WTC11 (cell line): ENCODE measurements around the gene CCL17.

ENCODE experiments used
- ARID4B ChIP-seq: sonication (generic); formaldehyde crosslinking; IDR thresholded peaks from 2 replicates; pipeline ENCODE4 v1.8.0; 2023; ENCODE audit warnings: missing genetic modification reagents, mild to moderate bottlenecking, borderline replicate concordance
- CTCF ChIP-seq: fragments of 200-600 bp; IDR thresholded peaks from 2 replicates; pipeline ENCODE4 v1.8.0; 2022; ENCODE audit warnings: antibody characterized with exemption
- ESRRA ChIP-seq: sonication (generic); formaldehyde crosslinking; IDR thresholded peaks from 2 replicates; pipeline ENCODE4 v1.8.1; 2022; ENCODE audit warnings: mild to moderate bottlenecking, missing genetic modification reagents, borderline replicate concordance
- MYBL2 ChIP-seq: sonication (generic); formaldehyde crosslinking; IDR thresholded peaks from 2 replicates; pipeline ENCODE4 v1.8.1; 2023; ENCODE audit warnings: mild to moderate bottlenecking, moderate library complexity, missing genetic modification reagents
- NR2C2 ChIP-seq: sonication (generic); formaldehyde crosslinking; IDR thresholded peaks from 2 replicates; pipeline ENCODE4 v1.8.0; 2022; ENCODE audit warnings: mild to moderate bottlenecking, missing genetic modification reagents
- ZNF121 ChIP-seq: sonication (generic); formaldehyde crosslinking; IDR thresholded peaks from 2 replicates; pipeline ENCODE4 v1.8.0; 2023; ENCODE audit warnings: missing genetic modification reagents
- ZNF138 ChIP-seq: sonication (generic); formaldehyde crosslinking; conservative IDR thresholded peaks from 2 replicates; pipeline ENCODE4 v1.8.1; 2022; ENCODE audit warnings: mild to moderate bottlenecking, moderate library complexity, missing genetic modification reagents

- TF ChIP-seq NR2C2 (no peak), ZNF121 (CRISPR knock-in tag) (no peak), ESRRA (no peak), ZNF138 (CRISPR knock-in tag) (no peak), CTCF (no peak), MYBL2 (no peak), ARID4B (no peak)
Measured at GRCh38 chr16:57464523-57464922, 60.0 kb downstream of the CCL17 start.
